ENCODE data around the gene SNRNP35. TPM values are rescaled to one million over a fixed set of nuclear protein-coding genes. Genes with fewer than 3 reads are reported as not detected.
"Not testable (repeated sequence)": the region's sequence is repeated elsewhere in the genome, so short reads cannot be mapped to it uniquely, and the experiment has no call there.

The SNRNP35 gene
- total RNA-seq, 4 donors from 2014 or later: 19.1 to 36.3 (median 21.4) TPM

DNA sequence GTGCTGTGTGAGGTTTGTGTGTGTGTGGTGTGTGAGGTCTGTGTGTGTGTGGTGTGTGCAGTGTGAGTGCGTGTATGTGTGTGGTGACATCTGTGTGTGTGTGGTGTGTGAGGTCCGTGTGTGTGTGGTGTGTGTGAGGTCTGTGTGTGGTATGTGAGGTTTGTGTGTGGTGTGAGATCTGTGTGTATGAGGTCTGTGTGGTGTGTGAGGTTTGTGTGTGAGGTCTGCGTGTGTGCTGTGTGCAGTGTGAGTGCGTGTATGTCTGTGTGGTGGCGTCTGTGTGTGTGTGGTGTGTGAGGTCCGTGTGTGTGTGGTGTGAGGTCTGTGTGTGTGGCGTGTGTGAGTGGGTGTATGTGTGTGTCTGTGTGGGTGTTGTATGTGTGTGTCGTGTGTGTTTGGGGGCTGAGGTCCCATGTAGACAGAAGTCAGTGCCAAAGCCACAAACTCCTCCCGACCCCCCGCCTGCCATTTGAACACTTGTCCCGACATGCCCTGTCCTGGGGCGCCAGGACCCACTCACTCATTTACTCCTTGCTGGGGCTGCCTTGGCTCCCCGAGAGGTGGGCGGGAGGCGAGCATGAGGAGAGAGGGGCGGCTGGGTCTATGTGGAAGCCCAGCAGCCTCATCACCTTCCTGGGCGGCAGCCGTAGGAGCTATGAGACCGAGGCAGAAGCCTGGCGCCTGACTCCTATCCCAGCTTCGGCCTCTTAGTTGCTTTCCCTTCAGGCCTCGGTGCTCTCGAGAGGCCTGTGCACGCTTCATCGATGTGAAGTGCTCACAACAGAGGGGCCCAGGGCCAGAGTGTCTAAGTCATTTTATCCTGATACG is 55.1 kb downstream of the SNRNP35 start:
- intact Hi-C loops (cut with DNase I): no loop called here
- WGBS, 2 donors: 51 to 62% methylated on average over 26 of the region's 26 CpGs
- Histone ChIP-seq H3K36me3 (peaks cover 11 to 14% of the 10 kb centered on the region in 2 donors), H3K27ac (peak overlapping the region; percentile 79 to 93 (median 89)), H3K4me1 (peaks cover 31 to 50% of the 10 kb centered on the region in 2 donors), H3K9me3 (no peaks in the 10 kb centered on the region), H3K4me3 (replicated peaks in 1 of 3) (no peak overlapping the region), H3K27me3 (no peaks in the 10 kb centered on the region)
- peak in 1 of 2 donors; percentile 71 for TF ChIP-seq POLR2A (IDR thresholded peaks at IDR 0.05)
- TF ChIP-seq, protein P1, sequence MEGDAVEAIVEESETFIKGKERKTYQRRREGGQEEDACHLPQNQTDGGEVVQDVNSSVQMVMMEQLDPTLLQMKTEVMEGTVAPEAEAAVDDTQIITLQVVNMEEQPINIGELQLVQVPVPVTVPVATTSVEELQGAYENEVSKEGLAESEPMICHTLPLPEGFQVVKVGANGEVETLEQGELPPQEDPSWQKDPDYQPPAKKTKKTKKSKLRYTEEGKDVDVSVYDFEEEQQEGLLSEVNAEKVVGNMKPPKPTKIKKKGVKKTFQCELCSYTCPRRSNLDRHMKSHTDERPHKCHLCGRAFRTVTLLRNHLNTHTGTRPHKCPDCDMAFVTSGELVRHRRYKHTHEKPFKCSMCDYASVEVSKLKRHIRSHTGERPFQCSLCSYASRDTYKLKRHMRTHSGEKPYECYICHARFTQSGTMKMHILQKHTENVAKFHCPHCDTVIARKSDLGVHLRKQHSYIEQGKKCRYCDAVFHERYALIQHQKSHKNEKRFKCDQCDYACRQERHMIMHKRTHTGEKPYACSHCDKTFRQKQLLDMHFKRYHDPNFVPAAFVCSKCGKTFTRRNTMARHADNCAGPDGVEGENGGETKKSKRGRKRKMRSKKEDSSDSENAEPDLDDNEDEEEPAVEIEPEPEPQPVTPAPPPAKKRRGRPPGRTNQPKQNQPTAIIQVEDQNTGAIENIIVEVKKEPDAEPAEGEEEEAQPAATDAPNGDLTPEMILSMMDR (IDR thresholded peaks at IDR 0.05): no peak
- DNase-seq: peak; percentile 97 to 98

DNA sequence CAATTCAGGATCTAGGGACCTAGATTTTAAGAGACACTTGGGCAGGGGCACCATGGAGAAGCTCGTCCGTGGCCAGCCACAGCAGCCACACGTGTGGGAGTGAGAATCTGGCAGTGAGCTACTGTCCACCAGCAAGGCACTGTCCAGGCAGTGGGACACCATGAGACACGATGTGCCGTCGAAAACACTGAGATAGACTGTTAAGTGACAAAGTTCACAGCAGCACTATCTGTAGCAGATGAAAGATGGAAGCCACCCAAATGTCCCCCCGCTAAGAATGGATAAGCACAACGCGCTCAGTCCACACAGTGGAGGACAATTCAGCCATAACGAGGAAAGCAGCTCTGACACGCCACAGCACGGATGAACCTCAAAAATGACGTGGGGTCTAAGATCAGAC is 55.9 kb downstream of the SNRNP35 start:
- intact Hi-C loops (cut with DNase I): no loop called here
- no peak overlapping the region for H3K4me3 ChIP-seq (replicated peaks in 1 of 3)
- H3K36me3 ChIP-seq: peaks cover 14% of the 10 kb centered on the region in 2 donors
- TF ChIP-seq POLR2A (IDR thresholded peaks at IDR 0.05): no peak
- TF ChIP-seq, protein P1 (IDR thresholded peaks at IDR 0.05): no peak
- DNase-seq: peak; percentile 45 to 55
- H3K27me3 ChIP-seq: no peaks in the 10 kb centered on the region
- H3K27ac ChIP-seq: peak overlapping the region; percentile 74 to 89 (median 84)
- no peaks in the 10 kb centered on the region for H3K9me3 ChIP-seq
- H3K4me1 ChIP-seq: peaks cover 33 to 55% of the 10 kb centered on the region in 2 donors
- 32 to 49% methylated on average over 13 of the region's 13 CpGs for WGBS, 2 donors

DNA sequence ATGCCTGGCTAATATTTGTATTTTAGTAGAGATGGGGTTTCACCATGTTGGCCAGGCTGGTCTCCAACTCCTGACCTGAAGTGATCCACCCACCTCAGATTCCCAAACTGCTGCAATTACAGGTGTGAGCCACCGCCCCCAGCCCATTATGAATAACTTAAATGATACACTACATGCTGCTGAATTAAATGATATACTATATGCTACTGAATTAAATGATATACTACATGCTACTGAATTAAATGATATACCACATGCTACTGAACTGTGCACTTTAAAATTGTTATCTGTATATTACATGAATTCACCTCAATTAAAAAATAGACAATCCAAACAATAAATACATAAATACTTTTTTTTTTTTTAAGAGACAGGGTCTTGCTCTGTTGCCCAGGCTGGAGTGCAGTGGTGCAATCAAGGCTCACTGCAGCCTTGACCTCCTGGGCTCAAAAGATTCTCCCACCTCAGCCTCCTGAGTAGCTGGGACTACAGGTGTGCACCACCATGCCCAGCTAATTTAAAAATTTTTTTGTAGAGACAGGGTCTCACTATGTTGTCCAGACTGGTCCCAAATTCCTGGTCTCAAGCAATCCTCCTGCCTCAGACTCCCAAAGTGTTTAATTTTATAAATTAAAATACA is 56.8 kb downstream of the SNRNP35 start:
- 90 to 100% methylated on average over 1 of the region's 1 CpG for WGBS, 2 donors

DNA sequence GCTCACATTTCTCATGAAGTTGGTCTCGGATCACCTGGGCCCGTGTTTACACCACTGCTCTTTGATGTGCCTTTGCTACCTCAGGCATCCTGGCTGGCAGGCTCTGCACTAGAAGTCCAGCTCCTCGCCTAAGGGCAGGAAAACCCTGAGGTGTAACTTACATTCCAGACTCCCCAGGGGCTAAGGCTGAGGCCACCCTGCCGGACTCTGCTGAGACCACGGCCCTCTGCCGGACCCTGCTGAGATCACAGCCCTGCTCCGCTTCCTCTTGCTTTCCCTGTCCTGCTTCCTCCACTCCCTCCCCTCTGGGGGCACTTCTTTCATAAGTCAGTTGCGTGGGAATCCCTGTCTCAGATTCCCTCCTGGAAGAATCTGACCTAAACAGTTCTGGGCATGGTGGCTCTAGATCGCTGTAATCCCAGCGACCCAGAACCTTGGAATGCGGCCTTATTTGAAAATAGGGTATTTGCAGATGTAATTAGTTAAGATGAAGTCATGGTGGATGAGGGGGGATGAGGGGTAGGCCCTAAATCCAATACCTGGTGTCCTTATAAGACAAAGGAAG is 58.4 kb downstream of the SNRNP35 start:
- H3K36me3 ChIP-seq: peaks cover 14 to 22% of the 10 kb centered on the region in 2 donors
- intact Hi-C loops (cut with DNase I): no loop called here
- peak overlapping the region in 2 of 3 donors; percentile 35 to 74 for H3K27ac ChIP-seq
- H3K9me3 ChIP-seq: no peaks in the 10 kb centered on the region
- H3K4me1 ChIP-seq: peaks cover 46 to 57% of the 10 kb centered on the region in 2 donors
- no peak for TF ChIP-seq POLR2A (IDR thresholded peaks at IDR 0.05)
- TF ChIP-seq, protein P1 (IDR thresholded peaks at IDR 0.05): no peak
- WGBS, 2 donors: 86 to 89% methylated on average over 11 of the region's 11 CpGs
- DNase-seq: no peak
- no peaks in the 10 kb centered on the region for H3K27me3 ChIP-seq
- H3K4me3 ChIP-seq (replicated peaks in 1 of 3): no peak overlapping the region

More for the DNA sequence above, 56.8 kb downstream of the SNRNP35 start:
- H3K4me3 ChIP-seq (replicated peaks in 1 of 3); H3K9me3 ChIP-seq; DNase-seq; intact Hi-C loops (cut with DNase I); H3K27me3 ChIP-seq: not testable (repeated sequence)
- Histone ChIP-seq H3K36me3 (peaks cover 14 to 15% of the 10 kb centered on the region in 2 donors), H3K27ac (peak overlapping the region; percentile 74 to 89 (median 84)), H3K4me1 (peaks cover 36 to 51% of the 10 kb centered on the region in 2 donors)

Small RNA genes lying within 50 kb of the gene (small RNA-seq; reads per million reads assigned to genes)
- gene AC145423.2: not detected

Other genes with a start within 250 kb of the SNRNP35 start
- gene MPHOSPH9, start 225.0 kb upstream of the SNRNP35 start, total RNA-seq: 10 to 100 TPM; 21.6 to 53.6 (median 39.1) TPM
- 10 to 100 TPM; 14.4 to 17.9 (median 16.2) TPM for gene MTRFR, start 224.7 kb upstream of the SNRNP35 start, total RNA-seq
- 10 to 100 TPM; 53.0 to 94.5 (median 68.5) TPM for gene CDK2AP1, start 186.3 kb upstream of the SNRNP35 start, total RNA-seq
- gene SBNO1, start 93.3 kb upstream of the SNRNP35 start, total RNA-seq: 10 to 100 TPM; 32.4 to 50.3 (median 42.9) TPM
- 10 to 100 TPM; 51.3 to 83.0 (median 67.2) TPM for gene KMT5A, start 74.0 kb upstream of the SNRNP35 start, total RNA-seq
- gene RILPL2, start 21.5 kb upstream of the SNRNP35 start, total RNA-seq: 10 to 100 TPM; 10.7 to 15.2 (median 12.7) TPM
- gene RILPL1, start 75.6 kb downstream of the SNRNP35 start, total RNA-seq: 10 to 100 TPM; 22.0 to 37.8 (median 31.6) TPM
- gene TMED2, start 126.4 kb downstream of the SNRNP35 start, total RNA-seq: 100 to 1,000 TPM; 213 to 244 (median 220) TPM
- gene DDX55, start 144.0 kb downstream of the SNRNP35 start, total RNA-seq: 10 to 100 TPM; 14.1 to 22.2 (median 17.8) TPM
- gene EIF2B1, start 175.5 kb downstream of the SNRNP35 start, total RNA-seq: 100 to 1,000 TPM in 3 of 4 donors, 10 to 100 TPM in 1; 86.9 to 146 (median 128) TPM
- 10 to 100 TPM; 15.9 to 32.4 (median 31.1) TPM for gene GTF2H3, start 175.7 kb downstream of the SNRNP35 start, total RNA-seq
- gene TCTN2, start 213.0 kb downstream of the SNRNP35 start, total RNA-seq: 10 to 100 TPM; 21.3 to 34.5 (median 27.1) TPM